ENCODE results near the gene PRKCZ.

DNA sequence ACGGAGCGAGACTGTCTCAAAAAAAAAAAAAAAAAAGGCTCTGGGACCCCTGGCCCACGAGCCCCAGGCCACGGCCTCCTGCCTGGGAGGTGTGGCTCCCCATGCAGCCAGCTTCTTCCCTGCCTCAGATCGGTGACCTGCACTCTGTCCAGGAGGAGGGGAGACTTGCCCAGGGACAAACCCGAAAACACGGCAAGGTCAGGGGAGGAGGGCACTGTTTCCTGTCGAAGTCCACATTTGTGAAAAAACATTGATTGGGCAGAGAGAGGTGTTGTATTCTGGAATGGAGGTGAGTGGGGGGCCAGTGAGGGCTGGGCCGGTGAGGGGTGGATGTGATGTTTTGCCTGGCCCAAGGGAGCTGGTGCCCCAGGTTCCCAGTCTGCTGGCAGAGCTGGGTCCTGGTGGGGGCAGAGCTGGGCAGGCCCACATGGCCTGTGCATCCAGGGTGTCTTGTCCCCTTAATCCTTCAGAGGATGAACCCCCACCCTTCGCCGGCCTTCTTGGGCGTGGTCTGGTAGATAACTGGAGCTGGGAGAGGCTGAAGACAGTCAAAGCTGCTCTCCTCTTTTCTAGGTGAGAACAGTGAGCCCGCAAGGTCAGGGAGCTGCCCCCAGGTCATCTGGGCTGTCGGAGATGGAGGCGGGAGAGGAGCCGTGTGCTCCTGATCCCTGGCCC, 156.7 kb downstream of the PRKCZ start:
- TF ChIP-seq, protein P1, sequence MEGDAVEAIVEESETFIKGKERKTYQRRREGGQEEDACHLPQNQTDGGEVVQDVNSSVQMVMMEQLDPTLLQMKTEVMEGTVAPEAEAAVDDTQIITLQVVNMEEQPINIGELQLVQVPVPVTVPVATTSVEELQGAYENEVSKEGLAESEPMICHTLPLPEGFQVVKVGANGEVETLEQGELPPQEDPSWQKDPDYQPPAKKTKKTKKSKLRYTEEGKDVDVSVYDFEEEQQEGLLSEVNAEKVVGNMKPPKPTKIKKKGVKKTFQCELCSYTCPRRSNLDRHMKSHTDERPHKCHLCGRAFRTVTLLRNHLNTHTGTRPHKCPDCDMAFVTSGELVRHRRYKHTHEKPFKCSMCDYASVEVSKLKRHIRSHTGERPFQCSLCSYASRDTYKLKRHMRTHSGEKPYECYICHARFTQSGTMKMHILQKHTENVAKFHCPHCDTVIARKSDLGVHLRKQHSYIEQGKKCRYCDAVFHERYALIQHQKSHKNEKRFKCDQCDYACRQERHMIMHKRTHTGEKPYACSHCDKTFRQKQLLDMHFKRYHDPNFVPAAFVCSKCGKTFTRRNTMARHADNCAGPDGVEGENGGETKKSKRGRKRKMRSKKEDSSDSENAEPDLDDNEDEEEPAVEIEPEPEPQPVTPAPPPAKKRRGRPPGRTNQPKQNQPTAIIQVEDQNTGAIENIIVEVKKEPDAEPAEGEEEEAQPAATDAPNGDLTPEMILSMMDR (IDR thresholded peaks at IDR 0.05) = no peak
- no peak for TF ChIP-seq EZH2phosphoT487 (IDR thresholded peaks at IDR 0.05)
- no peak for TF ChIP-seq EZH2 (IDR thresholded peaks at IDR 0.05)

Data from neural progenitor cell (in vitro differentiated cells).